Thoracic aorta endothelial cell (primary cell): ENCODE data around the gene FCN1. TPM values are rescaled to one million over a fixed set of nuclear protein-coding genes. Genes with fewer than 3 reads are reported as not detected.

Experiments used
- small RNA-seq: library from RNA; depleted of rRNA; stranded (forward); fragments of <200 nt; gene quantifications from one replicate; pipeline ENCODE3, GENCODE V24; 2012
- total RNA-seq: library from RNA; depleted of rRNA; stranded (reverse); fragments of >200 nt; gene quantifications from 2 replicates; pipeline ENCODE4 v1.2.3, GENCODE V29; 2012

The FCN1 gene
- not detected in 2 replicates for total RNA-seq

GRCh38 chr9:134917431-134918373 is at the start of gene FCN1:
FCN1 (minus strand) TSS chr9:134917912; CDS start chr9:134917871, 41 bp downstream.

GRCh38 chr9:134880484-134881312 is 37.0 kb downstream of the FCN1 start, which contains the start of gene FCN2:
FCN2 (plus strand) TSS chr9:134880810; CDS start chr9:134880822, 12 bp downstream.

Small RNAs within 50 kb of the gene (small RNA-seq; reads per million reads assigned to genes)
- gene AL603650.1, result not detected

Other genes starting within 250 kb of the FCN1 start
- gene FCN2, start 37.1 kb downstream of the FCN1 start, total RNA-seq, result not detected in 2 replicates
- 0.43 TPM in 1 of 2 replicates, not detected in the other for gene OLFM1, start 169.8 kb upstream of the FCN1 start, total RNA-seq